Measurements from ENCODE around the gene OSM.

The OSM gene

GRCh38 chr22:30291058-30291892 lies 24.6 kb upstream of the OSM start:
- peaks cover 22% of the 10 kb centered on the region for H3K4me1 ChIP-seq
- peak overlapping the region; percentile 59 for H3K4me2 ChIP-seq (ENCODE audit: low read length)
- no peaks in the 10 kb centered on the region for H3K27me3 ChIP-seq (ENCODE audit: control insufficient read depth, insufficient read depth, low read length)
- no peaks in the 10 kb centered on the region for H3K36me3 ChIP-seq (ENCODE audit: control insufficient read depth, insufficient read depth, low read length)
- H3K4me3 ChIP-seq (ENCODE audit: low read depth, low read length): peak overlapping the region; percentile 35
- H2AFZ ChIP-seq: no peak overlapping the region
- no peaks in the 10 kb centered on the region for H3K79me2 ChIP-seq
- no peak overlapping the region for H3K9ac ChIP-seq
- TF ChIP-seq, protein P1, sequence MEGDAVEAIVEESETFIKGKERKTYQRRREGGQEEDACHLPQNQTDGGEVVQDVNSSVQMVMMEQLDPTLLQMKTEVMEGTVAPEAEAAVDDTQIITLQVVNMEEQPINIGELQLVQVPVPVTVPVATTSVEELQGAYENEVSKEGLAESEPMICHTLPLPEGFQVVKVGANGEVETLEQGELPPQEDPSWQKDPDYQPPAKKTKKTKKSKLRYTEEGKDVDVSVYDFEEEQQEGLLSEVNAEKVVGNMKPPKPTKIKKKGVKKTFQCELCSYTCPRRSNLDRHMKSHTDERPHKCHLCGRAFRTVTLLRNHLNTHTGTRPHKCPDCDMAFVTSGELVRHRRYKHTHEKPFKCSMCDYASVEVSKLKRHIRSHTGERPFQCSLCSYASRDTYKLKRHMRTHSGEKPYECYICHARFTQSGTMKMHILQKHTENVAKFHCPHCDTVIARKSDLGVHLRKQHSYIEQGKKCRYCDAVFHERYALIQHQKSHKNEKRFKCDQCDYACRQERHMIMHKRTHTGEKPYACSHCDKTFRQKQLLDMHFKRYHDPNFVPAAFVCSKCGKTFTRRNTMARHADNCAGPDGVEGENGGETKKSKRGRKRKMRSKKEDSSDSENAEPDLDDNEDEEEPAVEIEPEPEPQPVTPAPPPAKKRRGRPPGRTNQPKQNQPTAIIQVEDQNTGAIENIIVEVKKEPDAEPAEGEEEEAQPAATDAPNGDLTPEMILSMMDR (IDR thresholded peaks at IDR 0.05): no peak
- peak overlapping the region; percentile 98 for H3K27ac ChIP-seq
- H3K9me3 ChIP-seq (ENCODE audit: control insufficient read depth, low read length): no peaks in the 10 kb centered on the region

DNA sequence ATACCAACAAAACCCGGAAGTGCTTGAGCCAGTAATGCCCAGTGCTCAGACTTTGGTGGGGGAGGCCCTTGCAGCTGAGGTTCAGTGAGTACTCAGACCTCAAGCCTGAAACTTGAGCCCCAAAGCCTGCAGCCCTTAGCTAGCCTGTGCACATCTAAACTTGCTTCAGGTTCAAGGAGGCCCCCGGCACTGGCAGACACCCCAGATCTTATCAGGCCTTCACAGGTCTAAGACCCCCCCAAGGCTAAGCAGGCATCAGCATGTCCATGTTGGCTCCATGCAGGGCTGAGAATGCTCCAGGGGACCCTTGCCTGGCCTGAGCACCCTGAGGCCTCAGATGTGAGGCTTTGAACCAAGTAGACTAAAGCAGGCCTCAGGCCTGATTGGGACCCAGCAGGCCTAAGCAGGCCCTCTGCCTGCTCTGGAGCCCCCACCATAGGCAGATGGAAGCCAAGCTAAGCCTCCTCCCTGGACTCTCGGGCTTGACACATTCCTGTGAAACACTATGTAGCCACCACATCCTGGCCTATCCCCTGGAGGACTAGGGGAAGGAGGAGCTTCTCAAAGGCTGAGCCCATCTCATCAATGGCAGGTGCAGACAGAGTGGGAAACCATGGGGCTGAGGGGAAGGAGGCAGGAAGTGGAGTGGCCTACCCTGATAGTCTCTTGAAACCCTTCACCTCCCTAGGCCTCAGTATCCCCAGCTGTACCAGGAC lies 23.8 kb upstream of the OSM start:
- Histone ChIP-seq H3K27me3 (ENCODE audit: control insufficient read depth, insufficient read depth, low read length) (no peaks in the 10 kb centered on the region), H3K9ac (no peak overlapping the region), H2AFZ (no peak overlapping the region), H3K36me3 (ENCODE audit: control insufficient read depth, insufficient read depth, low read length) (no peaks in the 10 kb centered on the region), H3K4me3 (ENCODE audit: low read depth, low read length) (peak overlapping the region; percentile 88), H3K79me2 (no peaks in the 10 kb centered on the region), H3K4me2 (ENCODE audit: low read length) (peak overlapping the region; percentile 67), H3K27ac (peak overlapping the region; percentile 98), H3K4me1 (peaks cover 22% of the 10 kb centered on the region), H3K9me3 (ENCODE audit: control insufficient read depth, low read length) (no peaks in the 10 kb centered on the region)
- TF ChIP-seq, protein P1 (IDR thresholded peaks at IDR 0.05): no peak

DNA sequence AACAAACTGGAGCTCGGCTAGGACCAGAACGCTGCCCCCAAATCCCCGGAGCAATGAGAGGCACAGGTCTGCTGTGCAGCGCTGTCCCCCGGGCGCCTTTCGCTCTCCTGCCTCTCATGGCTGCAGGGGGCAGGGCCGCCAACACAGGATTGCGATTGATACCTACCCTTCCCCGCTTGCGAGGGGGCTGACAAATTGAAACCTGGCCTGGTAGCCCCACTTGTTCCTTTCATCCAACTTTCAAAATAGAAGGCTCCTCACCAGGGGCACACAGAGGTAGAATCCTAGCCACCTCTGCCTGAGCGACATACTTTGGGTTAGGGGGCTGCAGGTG lies 23.3 kb upstream of the OSM start:
- H3K36me3 ChIP-seq (ENCODE audit: control insufficient read depth, insufficient read depth, low read length): no peaks in the 10 kb centered on the region
- H3K9me3 ChIP-seq (ENCODE audit: control insufficient read depth, low read length): no peaks in the 10 kb centered on the region
- H3K4me1 ChIP-seq: peaks cover 22% of the 10 kb centered on the region
- peak overlapping the region; percentile 88 for H3K4me3 ChIP-seq (ENCODE audit: low read depth, low read length)
- TF ChIP-seq, protein P1 (IDR thresholded peaks at IDR 0.05): no peak
- H2AFZ ChIP-seq: no peak overlapping the region
- no peak overlapping the region for H3K9ac ChIP-seq
- no peaks in the 10 kb centered on the region for H3K27me3 ChIP-seq (ENCODE audit: control insufficient read depth, insufficient read depth, low read length)
- no peaks in the 10 kb centered on the region for H3K79me2 ChIP-seq
- H3K4me2 ChIP-seq (ENCODE audit: low read length): peak overlapping the region; percentile 67
- H3K27ac ChIP-seq: peak overlapping the region; percentile 98

DNA sequence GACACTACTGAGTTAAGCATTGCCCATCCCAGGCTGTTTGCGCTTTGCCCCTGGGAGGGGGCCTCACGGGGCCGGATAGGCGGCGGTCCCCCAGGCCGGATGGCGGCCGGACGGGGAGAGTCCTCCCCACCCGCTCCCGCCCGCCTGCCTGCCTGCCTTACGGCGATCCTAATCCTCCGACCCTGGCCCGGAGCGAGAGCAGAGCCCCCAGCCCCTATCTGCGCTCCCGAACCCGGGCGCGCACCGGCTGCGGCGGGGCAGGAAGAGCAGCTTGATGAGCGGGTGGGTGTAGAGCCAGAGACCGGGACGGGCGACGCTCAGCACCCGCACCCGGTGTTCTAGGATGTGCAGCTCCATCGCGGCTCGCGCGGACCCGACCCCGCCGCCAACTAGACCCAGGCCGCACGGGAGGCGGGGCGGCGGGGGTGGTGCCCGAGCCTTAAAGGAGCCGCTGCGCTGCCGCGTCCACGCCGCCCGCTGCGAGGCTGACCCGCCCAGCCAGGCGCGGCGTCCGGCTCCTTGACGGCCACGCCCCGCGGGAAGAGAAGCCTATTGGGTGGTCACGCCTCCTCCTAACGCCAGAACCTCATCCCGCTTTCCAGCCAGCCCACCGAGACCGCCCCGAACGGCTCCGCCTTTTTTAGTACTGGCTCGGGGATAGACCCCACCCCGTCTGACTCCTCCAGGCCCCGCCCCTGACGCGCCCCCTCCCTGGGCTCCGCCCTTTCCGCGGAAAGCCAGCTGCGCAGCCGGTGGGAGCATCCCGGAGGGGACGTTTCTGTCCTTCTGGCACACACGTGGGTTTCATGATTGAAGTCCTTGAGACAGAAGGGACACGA lies 22.7 kb upstream of the OSM start, which contains the start of gene CASTOR1:
TSS of gene CASTOR1 (minus strand) at position 365 of the 839 bp plus-strand sequence. CDS start at position 357, 8 bp downstream.
- Histone ChIP-seq H2AFZ (peak within 1 kb of the TSS; percentile 15), H3K9ac (peak within 1 kb of the TSS; percentile 55), H3K9me3 (ENCODE audit: control insufficient read depth, low read length) (no peaks in the 10 kb centered on the region), H3K4me2 (ENCODE audit: low read length) (peak within 1 kb of the TSS; percentile 95), H3K36me3 (ENCODE audit: control insufficient read depth, insufficient read depth, low read length) (no peaks in the 10 kb centered on the region), H3K4me3 (ENCODE audit: low read depth, low read length) (peak within 1 kb of the TSS; percentile 88), H3K27ac (peak within 1 kb of the TSS; percentile 98), H3K79me2 (no peaks in the 10 kb centered on the region), H3K4me1 (peaks cover 22% of the 10 kb centered on the region), H3K27me3 (ENCODE audit: control insufficient read depth, insufficient read depth, low read length) (no peaks in the 10 kb centered on the region)
- TF ChIP-seq, protein P1 (IDR thresholded peaks at IDR 0.05): no peak
